Measurements from ENCODE around the gene BCL6B. TPM values are rescaled to one million over a fixed set of nuclear protein-coding genes. Genes with fewer than 3 reads are reported as not detected.

Gene BCL6B
- total and polyA plus RNA-seq, 10 of the 15 experiments (the other 5 are each of a cell fraction or from before 2014, with no cell fraction given): 0.06 to 0.85 (median 0.11) TPM; not detected in 1

MicroRNAs within 50 kb of the gene (microRNA counts, 767-probe panel; counts per million panel counts)
- microRNA hsa-miR-195-5p: 1,244 counts per million, percentile 41 among the panel's probes with 10 or more counts
- 1,346 counts per million, percentile 48 among the panel's probes with 10 or more counts for microRNA hsa-miR-497-5p

Small RNAs within 50 kb of the gene (small RNA-seq; reads per million reads assigned to genes)
- not detected for gene AC120057.1

Other genes starting within 250 kb of the BCL6B start
Only the 7 nearest of the 17 such genes appear.
- gene ALOX12, start 27.0 kb upstream of the BCL6B start, total RNA-seq (2014; rRNA removed): not detected in 2 replicates
- gene ALOX12, start 27.0 kb upstream of the BCL6B start, total RNA-seq (2014; rRNA removed; fragmentation: Illumina TruSeq; extraction: Trizol): not detected in 2 replicates
- gene ALOX12, start 27.0 kb upstream of the BCL6B start, total RNA-seq (2021): not detected in 2 replicates
- gene ALOX12, start 27.0 kb upstream of the BCL6B start, polyA plus RNA-seq (2011; rRNA removed): not detected in 2 replicates
- gene ALOX12, start 27.0 kb upstream of the BCL6B start, polyA plus RNA-seq (2014; fragmentation: Illumina TruSeq; extraction: Trizol): not detected in 2 replicates
- gene ALOX12, start 27.0 kb upstream of the BCL6B start, polyA plus RNA-seq (2014; fragmentation: Nextera tagmentation; extraction: Ambion mirVana): under 1 TPM; 0.23 to 0.51 TPM
- not detected in 2 replicates for gene ALOX12, start 27.0 kb upstream of the BCL6B start, polyA plus RNA-seq (2014; rRNA removed)
- under 1 TPM; 0.64 to 0.82 TPM for gene ALOX12, start 27.0 kb upstream of the BCL6B start, polyA plus RNA-seq (2016; fragmentation: Nextera tagmentation; extraction: Ambion mirVana)
- gene RNASEK, start 10.4 kb upstream of the BCL6B start, total RNA-seq (2014; rRNA removed): 247 and 253 TPM in 2 replicates
- 96.6 and 106 TPM in 2 replicates for gene RNASEK, start 10.4 kb upstream of the BCL6B start, total RNA-seq (2014; rRNA removed; fragmentation: Illumina TruSeq; extraction: Trizol)
- 171 and 175 TPM in 2 replicates for gene RNASEK, start 10.4 kb upstream of the BCL6B start, total RNA-seq (2021)
- 54.4 and 97.4 TPM in 2 replicates for gene RNASEK, start 10.4 kb upstream of the BCL6B start, polyA plus RNA-seq (2011; rRNA removed)
- 87.0 and 218 TPM in 2 replicates for gene RNASEK, start 10.4 kb upstream of the BCL6B start, polyA plus RNA-seq (2014; fragmentation: Illumina TruSeq; extraction: Trizol)
- gene RNASEK, start 10.4 kb upstream of the BCL6B start, polyA plus RNA-seq (2014; fragmentation: Nextera tagmentation; extraction: Ambion mirVana): 100 to 1,000 TPM; 108 to 150 TPM
- gene RNASEK, start 10.4 kb upstream of the BCL6B start, polyA plus RNA-seq (2014; rRNA removed): 202 and 223 TPM in 2 replicates
- gene RNASEK, start 10.4 kb upstream of the BCL6B start, polyA plus RNA-seq (2016; fragmentation: Nextera tagmentation; extraction: Ambion mirVana): 100 to 1,000 TPM; 342 to 345 TPM
- 2.6 and 2.7 TPM in 2 replicates for gene SLC16A13, start 13.0 kb downstream of the BCL6B start, total RNA-seq (2014; rRNA removed)
- 2.1 and 2.3 TPM in 2 replicates for gene SLC16A13, start 13.0 kb downstream of the BCL6B start, total RNA-seq (2014; rRNA removed; fragmentation: Illumina TruSeq; extraction: Trizol)
- 11.9 and 12.1 TPM in 2 replicates for gene SLC16A13, start 13.0 kb downstream of the BCL6B start, total RNA-seq (2021)
- gene SLC16A13, start 13.0 kb downstream of the BCL6B start, polyA plus RNA-seq (2011; rRNA removed): 0.81 and 1.7 TPM in 2 replicates
- 2.9 and 4.0 TPM in 2 replicates for gene SLC16A13, start 13.0 kb downstream of the BCL6B start, polyA plus RNA-seq (2014; fragmentation: Illumina TruSeq; extraction: Trizol)
- under 1 TPM; 0.34 to 0.46 TPM for gene SLC16A13, start 13.0 kb downstream of the BCL6B start, polyA plus RNA-seq (2014; fragmentation: Nextera tagmentation; extraction: Ambion mirVana)
- 5.6 TPM in 2 replicates for gene SLC16A13, start 13.0 kb downstream of the BCL6B start, polyA plus RNA-seq (2014; rRNA removed)
- gene SLC16A13, start 13.0 kb downstream of the BCL6B start, polyA plus RNA-seq (2016; fragmentation: Nextera tagmentation; extraction: Ambion mirVana): 1 to 10 TPM; 5.9 to 6.8 TPM
- gene SLC16A11, start 21.0 kb downstream of the BCL6B start, total RNA-seq (2014; rRNA removed): 1.1 and 1.8 TPM in 2 replicates
- 0.28 and 0.72 TPM in 2 replicates for gene SLC16A11, start 21.0 kb downstream of the BCL6B start, total RNA-seq (2014; rRNA removed; fragmentation: Illumina TruSeq; extraction: Trizol)
- 2.0 and 2.7 TPM in 2 replicates for gene SLC16A11, start 21.0 kb downstream of the BCL6B start, total RNA-seq (2021)
- 0.11 TPM in 1 of 2 replicates, not detected in the other for gene SLC16A11, start 21.0 kb downstream of the BCL6B start, polyA plus RNA-seq (2011; rRNA removed)
- 0.15 TPM in 1 of 2 replicates, not detected in the other for gene SLC16A11, start 21.0 kb downstream of the BCL6B start, polyA plus RNA-seq (2014; fragmentation: Illumina TruSeq; extraction: Trizol)
- gene SLC16A11, start 21.0 kb downstream of the BCL6B start, polyA plus RNA-seq (2014; fragmentation: Nextera tagmentation; extraction: Ambion mirVana): under 1 TPM; 0.24 to 0.35 TPM
- 1.5 and 1.6 TPM in 2 replicates for gene SLC16A11, start 21.0 kb downstream of the BCL6B start, polyA plus RNA-seq (2014; rRNA removed)
- 1 to 10 TPM in 1 of 2 experiments, under 1 TPM in 1; 0.97 to 1.1 TPM for gene SLC16A11, start 21.0 kb downstream of the BCL6B start, polyA plus RNA-seq (2016; fragmentation: Nextera tagmentation; extraction: Ambion mirVana)
- not detected in 2 replicates for gene CLEC10A, start 57.2 kb downstream of the BCL6B start, total RNA-seq (2014; rRNA removed)
- not detected in 2 replicates for gene CLEC10A, start 57.2 kb downstream of the BCL6B start, total RNA-seq (2014; rRNA removed; fragmentation: Illumina TruSeq; extraction: Trizol)
- not detected in 2 replicates for gene CLEC10A, start 57.2 kb downstream of the BCL6B start, total RNA-seq (2021)
- not detected in 2 replicates for gene CLEC10A, start 57.2 kb downstream of the BCL6B start, polyA plus RNA-seq (2011; rRNA removed)
- not detected in 2 replicates for gene CLEC10A, start 57.2 kb downstream of the BCL6B start, polyA plus RNA-seq (2014; fragmentation: Illumina TruSeq; extraction: Trizol)
- not detected for gene CLEC10A, start 57.2 kb downstream of the BCL6B start, polyA plus RNA-seq (2014; fragmentation: Nextera tagmentation; extraction: Ambion mirVana)
- not detected in 2 replicates for gene CLEC10A, start 57.2 kb downstream of the BCL6B start, polyA plus RNA-seq (2014; rRNA removed)
- not detected for gene CLEC10A, start 57.2 kb downstream of the BCL6B start, polyA plus RNA-seq (2016; fragmentation: Nextera tagmentation; extraction: Ambion mirVana)
- not detected in 2 replicates for gene ASGR2, start 91.8 kb downstream of the BCL6B start, total RNA-seq (2014; rRNA removed)
- gene ASGR2, start 91.8 kb downstream of the BCL6B start, total RNA-seq (2014; rRNA removed; fragmentation: Illumina TruSeq; extraction: Trizol): not detected in 2 replicates
- 0.37 TPM in 1 of 2 replicates, not detected in the other for gene ASGR2, start 91.8 kb downstream of the BCL6B start, total RNA-seq (2021)
- gene ASGR2, start 91.8 kb downstream of the BCL6B start, polyA plus RNA-seq (2011; rRNA removed): 0.17 TPM in 1 of 2 replicates, not detected in the other
- gene ASGR2, start 91.8 kb downstream of the BCL6B start, polyA plus RNA-seq (2014; fragmentation: Illumina TruSeq; extraction: Trizol): not detected in 2 replicates
- gene ASGR2, start 91.8 kb downstream of the BCL6B start, polyA plus RNA-seq (2014; fragmentation: Nextera tagmentation; extraction: Ambion mirVana): not detected
- gene ASGR2, start 91.8 kb downstream of the BCL6B start, polyA plus RNA-seq (2014; rRNA removed): not detected in 2 replicates
- gene ASGR2, start 91.8 kb downstream of the BCL6B start, polyA plus RNA-seq (2016; fragmentation: Nextera tagmentation; extraction: Ambion mirVana): not detected
- 0.34 TPM in 1 of 2 replicates, not detected in the other for gene ASGR1, start 156.3 kb downstream of the BCL6B start, total RNA-seq (2014; rRNA removed)
- not detected in 2 replicates for gene ASGR1, start 156.3 kb downstream of the BCL6B start, total RNA-seq (2014; rRNA removed; fragmentation: Illumina TruSeq; extraction: Trizol)
- gene ASGR1, start 156.3 kb downstream of the BCL6B start, total RNA-seq (2021): 0.43 TPM in 1 of 2 replicates, not detected in the other
- gene ASGR1, start 156.3 kb downstream of the BCL6B start, polyA plus RNA-seq (2011; rRNA removed): 0.16 TPM in 1 of 2 replicates, not detected in the other
- 0.12 TPM in 1 of 2 replicates, not detected in the other for gene ASGR1, start 156.3 kb downstream of the BCL6B start, polyA plus RNA-seq (2014; fragmentation: Illumina TruSeq; extraction: Trizol)
- gene ASGR1, start 156.3 kb downstream of the BCL6B start, polyA plus RNA-seq (2014; fragmentation: Nextera tagmentation; extraction: Ambion mirVana): not detected
- gene ASGR1, start 156.3 kb downstream of the BCL6B start, polyA plus RNA-seq (2014; rRNA removed): 0.06 TPM in 1 of 2 replicates, not detected in the other
- gene ASGR1, start 156.3 kb downstream of the BCL6B start, polyA plus RNA-seq (2016; fragmentation: Nextera tagmentation; extraction: Ambion mirVana): not detected

Data from GM12878 (cell line).